ENCODE results near the gene OLFML2A. TPM values are rescaled to one million over a fixed set of nuclear protein-coding genes. Genes with fewer than 3 reads are reported as not detected.

OLFML2A gene
- total RNA-seq, 1 experiment from 2014 or later = 9.3 TPM

DNA sequence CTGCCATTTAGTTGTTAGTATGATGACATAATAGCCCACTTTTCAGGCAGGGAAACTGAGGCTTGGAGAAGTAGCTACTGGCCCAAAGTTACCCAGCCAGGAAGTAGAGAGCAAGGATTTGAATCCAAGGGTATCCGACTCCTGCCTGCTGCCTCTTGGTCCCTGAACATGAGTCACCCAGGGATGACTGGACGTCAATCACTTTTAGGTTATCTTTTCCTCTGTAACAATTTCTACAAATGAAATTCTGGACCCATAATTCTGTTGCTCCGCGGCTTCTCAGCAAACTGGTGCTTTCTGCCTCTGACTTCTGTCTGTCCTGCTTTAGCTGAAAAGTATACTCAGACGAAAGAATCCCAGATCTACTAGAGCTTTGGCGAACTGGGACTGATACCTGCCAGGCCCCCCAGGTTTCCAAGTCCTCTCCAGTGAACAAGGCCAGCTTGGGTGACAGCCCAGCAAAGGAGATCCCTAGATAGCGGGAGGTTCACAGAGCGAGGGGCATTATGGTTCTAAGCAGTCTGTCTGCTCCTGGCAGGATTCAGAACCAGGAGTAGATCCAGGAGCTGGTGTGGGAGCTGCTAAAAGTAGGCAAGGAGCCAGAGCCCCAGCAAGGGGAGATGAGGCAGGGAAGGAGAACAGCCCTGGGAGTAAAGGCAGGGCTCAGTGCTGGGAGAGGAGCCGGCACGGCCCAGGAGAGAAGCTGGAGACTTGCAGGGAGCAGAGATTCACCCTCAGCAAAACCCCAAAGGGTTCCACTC is 20.6 kb downstream of the OLFML2A start:
- DNase-seq (ENCODE audit: low read depth) = no peak

DNA sequence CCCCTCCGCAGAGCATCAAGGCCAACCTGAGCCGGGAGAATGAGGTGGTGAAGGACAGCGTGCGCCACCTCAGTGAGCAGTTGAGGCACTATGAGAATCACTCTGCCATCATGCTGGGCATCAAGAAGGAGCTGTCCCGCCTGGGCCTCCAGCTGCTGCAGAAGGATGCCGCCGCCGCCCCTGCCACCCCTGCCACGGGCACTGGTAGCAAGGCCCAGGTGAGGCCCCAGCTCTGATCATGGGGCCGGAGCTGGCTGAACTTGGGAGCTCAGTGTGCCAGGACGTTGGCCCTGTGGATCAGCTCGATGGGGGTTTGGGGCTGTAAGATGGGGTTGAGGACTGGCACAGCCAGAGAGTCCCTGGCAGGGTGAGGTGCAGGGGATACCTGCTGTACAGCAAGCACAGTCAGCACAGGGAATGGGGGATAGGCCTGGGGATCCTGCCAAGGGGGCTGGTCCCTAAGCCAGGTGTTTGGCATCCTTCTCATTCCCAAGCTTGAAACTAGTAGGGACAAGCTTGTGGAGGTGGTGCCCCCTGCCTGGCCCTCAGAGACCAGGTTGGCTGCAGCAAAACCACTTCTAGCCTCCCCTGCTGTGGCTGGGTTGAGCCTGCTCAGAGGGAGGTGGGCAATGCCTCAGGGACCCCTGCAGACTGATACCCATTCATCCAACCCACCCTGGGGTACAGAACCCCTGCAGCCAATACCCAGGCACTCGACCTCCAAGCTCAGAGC is 22.5 kb downstream of the OLFML2A start:
- no peak for DNase-seq (ENCODE audit: low read depth)

DNA sequence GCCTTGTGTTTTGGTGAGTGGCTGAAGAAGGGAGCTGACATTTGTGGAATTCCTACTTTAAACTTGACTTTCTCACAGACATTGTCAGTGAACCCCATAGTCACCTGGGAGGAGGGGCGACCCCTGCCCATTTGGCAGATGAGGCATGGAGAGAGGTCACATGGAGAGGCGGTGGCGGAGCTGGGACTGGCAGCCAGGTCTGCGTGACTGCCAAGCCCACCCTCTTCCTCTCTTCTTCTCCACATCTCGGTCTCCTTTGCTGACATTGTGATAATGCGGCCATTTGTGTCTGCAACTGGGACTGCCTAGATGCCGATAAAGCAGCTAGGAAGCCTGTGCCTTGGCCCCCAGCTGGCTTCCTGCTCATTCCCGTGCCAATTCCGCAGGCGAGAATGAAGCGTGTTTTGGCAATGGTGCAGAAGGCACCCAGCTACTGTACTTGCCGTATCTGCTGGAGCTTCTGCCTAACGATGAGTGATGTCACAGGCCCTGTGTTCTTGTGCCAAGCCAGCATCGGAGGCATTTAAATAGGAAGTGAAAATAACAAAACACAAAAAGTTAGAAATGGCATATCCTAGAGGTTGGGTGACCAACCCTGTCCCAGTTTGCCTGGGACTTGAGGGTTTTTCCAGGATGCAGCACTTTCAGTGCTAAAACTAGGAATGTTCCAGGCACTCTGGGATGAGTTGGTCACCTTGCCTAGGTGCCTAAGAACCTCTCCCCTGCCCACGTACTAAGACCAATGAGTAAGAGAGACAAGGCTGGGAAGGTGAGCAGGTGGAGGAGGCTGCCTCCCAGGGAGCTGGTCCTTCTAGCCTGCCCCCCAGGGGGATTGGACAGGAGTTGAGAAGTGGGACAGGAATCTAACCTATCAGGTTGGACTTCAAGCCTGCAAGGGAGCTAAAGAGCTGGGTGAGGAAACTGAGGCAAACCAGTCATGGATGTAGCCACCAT is 23.6 kb downstream of the OLFML2A start:
- peak; percentile 65 for DNase-seq (ENCODE audit: low read depth)

DNA sequence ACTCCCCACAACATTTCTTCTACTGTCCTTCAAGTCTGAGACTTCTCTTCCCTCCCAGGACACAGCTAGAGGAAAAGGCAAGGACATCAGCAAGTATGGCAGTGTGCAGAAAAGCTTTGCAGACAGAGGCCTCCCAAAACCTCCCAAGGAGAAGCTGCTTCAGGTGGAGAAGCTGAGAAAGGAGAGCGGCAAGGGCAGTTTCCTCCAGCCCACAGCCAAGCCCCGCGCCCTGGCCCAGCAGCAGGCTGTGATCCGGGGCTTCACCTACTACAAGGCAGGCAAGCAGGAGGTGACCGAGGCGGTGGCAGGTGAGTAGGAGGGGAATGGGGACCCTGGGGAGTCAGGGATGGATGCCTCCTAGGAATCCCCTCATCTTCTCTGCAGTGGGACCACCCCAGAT is 24.4 kb downstream of the OLFML2A start:
- DNase-seq (ENCODE audit: low read depth) = no peak

DNA sequence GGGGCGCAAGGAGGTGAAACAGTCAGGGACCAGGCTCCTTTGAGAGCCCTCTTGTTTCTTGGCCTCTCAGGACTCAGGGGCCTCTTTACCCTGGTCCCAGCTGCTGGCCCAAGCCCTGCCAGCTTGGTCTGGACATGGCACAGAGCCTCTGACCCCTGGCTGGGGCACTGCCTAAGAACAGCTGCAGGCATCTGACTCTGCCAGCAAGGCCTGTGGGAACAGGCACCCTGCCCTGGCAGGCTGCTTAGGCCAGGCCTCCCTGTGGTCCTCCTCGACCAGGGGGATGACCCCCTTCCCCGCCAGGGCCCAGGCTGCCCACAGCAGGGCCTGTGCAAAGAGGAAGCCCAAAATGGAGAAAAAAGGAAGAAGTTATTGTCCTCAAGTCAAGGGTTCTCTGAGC is 25.5 kb downstream of the OLFML2A start:
- no peak for DNase-seq (ENCODE audit: low read depth)

DNA sequence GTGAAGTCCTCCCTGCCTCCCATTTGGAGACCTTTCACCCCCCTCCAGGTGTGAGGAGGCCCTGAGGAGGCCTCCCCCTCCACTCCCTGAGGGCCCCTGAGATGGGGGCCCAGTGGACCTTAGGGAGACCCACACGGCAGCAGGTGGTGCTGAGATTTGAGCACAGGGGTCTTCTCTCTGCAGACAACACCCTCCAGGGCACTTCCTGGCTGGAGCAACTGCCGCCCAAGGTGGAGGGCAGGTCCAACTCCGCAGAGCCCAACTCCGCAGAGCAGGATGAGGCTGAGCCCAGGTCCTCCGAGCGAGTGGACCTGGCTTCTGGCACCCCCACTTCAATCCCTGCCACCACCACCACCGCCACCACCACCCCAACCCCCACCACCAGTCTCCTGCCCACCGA is 27.0 kb downstream of the OLFML2A start:
- DNase-seq (ENCODE audit: low read depth) = no peak

DNA sequence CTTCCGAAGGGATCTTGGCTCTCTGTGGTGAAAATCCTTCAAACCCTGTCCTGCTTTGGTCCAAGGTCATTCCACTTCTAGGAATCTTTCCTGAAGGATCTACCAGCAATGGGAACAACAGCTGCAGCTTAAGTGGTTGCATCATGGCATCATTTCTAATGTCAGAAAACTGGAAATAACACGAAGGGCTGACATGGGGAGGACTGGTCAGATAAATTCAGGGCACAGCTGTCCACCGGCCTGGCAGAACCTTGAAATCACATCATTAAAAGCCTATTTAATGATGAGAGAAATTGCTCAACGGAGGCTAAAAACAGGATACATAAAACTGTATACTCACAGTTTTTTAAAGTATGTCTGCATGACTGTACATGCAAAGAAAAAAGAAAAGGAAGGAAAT is 28.3 kb downstream of the OLFML2A start:
- no peak for DNase-seq (ENCODE audit: low read depth)

DNA sequence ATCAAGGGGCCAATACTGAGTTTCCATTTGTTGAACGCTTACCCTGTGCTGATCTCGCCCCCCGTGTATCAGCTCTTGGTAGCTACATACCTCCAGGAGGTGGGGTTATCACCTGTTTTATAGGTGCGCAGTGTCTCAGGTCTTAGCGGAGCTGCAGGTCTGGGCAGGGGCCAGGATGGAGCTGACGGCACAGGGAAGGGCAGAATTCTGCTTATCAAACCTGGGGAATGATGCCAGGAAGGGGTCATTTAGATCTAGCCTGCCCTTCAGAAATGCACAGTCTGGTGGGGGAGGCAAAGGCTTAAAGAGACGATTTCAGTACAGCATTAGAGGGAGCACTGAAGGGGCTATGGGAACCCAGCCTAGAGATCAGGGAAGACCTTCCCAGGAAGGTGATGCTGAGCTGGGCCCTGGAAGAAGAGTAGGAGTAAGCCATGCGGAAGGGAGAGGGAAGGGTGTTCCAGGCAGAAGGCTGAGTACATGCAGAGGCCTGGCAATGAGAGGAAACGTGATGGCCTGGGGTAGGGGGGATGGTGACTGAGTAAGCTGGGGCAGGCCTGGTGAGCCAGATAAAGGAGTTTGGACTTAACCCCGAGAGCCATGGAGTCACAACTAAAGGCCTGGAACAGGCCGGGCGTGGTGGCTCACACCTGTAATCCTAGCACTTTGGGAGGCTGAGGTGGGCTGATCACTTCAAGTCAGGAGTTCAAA is 31.5 kb downstream of the OLFML2A start:
- no peak for DNase-seq (ENCODE audit: low read depth)

DNA sequence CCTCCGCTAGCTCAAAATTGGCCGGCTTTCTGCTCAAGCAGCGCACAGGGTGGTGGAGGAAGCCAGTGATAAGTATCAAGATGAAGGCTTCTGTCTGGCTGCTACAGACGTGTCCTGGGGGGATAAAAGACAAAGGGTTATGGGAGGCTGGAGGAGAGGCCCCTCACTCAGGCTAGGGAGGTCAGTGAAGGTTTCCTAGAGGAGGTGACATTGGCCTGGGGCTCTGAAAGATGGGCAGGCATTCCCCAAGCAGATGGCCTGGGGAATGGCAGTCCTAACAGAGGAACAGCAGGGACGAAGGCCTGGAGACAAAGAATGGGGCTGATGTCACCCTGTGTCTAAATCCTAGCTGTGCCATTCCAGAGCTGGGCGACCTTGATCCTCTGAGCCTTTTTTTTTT is 32.3 kb downstream of the OLFML2A start:
- DNase-seq (ENCODE audit: low read depth) = no peak

DNA sequence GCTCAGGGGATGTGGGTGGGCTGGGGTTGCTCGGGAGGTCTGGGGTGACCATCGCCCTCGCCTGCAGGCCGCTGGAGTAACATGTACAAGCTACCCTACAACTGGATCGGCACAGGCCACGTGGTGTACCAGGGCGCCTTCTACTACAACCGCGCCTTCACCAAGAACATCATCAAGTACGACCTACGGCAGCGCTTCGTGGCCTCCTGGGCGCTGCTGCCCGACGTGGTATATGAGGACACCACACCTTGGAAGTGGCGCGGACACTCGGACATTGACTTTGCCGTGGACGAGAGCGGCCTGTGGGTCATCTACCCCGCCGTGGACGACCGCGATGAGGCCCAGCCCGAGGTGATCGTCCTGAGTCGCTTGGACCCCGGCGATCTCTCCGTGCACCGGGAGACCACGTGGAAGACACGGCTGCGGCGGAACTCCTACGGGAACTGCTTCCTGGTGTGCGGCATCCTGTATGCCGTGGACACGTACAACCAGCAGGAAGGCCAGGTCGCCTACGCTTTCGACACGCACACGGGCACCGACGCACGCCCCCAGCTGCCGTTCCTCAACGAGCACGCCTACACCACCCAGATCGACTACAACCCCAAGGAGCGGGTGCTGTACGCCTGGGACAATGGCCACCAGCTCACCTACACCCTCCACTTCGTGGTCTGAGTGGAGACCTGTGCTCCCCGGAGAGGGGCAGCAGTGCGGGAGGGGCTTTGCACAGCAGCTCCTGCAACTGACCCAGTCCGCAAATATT is 33.0 kb downstream of the OLFML2A start:
- no peak for DNase-seq (ENCODE audit: low read depth)

DNA sequence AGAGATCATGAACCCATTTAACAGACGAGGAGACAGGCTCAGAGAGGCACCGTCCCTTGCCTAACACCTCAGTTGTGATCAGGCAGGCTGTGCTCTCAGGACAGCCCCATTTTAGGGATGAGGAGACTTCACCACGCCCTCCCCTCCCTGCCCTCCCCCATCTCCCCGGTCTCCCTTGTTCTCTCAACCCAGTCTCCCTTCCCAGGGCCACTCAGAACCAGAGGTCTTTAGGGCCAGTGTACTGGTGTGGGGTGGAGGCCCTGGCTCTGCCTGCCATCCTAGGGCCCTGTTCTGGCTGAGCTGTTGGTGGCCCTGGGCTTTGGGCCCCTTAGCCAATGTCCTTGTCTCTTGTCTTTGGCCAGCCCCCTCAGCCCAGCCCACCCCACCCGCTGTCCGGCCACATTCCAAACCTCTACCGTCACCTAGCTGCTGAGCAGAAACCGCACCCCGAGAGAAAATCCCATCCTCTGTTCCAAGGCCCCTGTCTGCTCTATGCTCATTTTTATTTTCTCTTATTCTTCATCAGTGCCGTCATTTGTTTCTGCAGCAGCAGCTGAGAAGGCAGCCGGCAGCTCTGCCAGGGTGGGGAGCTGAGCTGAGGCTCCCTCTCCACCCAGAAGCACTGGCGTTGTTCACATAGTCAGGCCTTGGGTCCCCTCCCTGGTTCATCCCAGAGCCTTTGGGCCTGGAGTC is 33.9 kb downstream of the OLFML2A start:
- peak; percentile 91 for DNase-seq (ENCODE audit: low read depth)

DNA sequence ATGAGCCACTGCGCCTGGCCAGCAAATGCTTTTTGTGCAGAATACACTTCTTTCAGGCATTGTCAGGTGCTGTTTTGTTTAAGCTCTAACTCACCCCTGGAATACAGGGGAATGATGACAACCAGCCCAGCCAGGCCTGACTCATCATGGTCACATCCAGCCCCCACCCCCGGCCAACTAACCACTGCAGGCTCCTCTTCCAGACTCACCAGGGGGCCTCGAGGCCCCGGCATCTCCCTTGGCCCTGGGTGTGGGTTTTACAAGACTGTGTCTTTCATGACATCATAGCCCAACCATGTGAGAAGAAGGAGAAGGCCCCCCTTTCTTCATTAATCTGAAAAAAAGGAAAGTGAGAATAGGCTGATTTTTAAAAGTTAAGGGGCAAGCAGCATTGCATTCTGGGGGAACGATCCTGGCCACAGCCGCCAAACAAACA is 35.5 kb downstream of the OLFML2A start:
- DNase-seq (ENCODE audit: low read depth) = peak; percentile 99

DNA sequence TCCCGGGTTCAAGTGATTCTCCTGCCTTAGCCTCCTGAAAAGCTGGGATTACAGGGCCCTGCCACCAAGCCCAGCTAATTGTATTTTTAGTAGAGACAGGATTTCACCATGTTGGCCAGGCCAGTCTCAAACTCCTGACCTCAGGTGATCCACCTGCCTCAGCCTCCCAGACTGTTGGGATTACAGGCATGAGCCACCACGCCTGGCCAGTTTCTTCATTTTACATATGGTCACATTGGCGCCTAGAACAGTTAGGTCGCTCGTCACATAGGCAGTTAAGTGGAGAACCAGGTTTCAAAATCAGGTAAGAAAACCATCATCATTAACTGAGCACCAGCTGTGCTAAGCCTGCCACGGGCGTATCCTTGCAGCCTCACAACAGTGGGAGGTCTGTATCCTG is 36.1 kb downstream of the OLFML2A start:
- no peak for DNase-seq (ENCODE audit: low read depth)

DNA sequence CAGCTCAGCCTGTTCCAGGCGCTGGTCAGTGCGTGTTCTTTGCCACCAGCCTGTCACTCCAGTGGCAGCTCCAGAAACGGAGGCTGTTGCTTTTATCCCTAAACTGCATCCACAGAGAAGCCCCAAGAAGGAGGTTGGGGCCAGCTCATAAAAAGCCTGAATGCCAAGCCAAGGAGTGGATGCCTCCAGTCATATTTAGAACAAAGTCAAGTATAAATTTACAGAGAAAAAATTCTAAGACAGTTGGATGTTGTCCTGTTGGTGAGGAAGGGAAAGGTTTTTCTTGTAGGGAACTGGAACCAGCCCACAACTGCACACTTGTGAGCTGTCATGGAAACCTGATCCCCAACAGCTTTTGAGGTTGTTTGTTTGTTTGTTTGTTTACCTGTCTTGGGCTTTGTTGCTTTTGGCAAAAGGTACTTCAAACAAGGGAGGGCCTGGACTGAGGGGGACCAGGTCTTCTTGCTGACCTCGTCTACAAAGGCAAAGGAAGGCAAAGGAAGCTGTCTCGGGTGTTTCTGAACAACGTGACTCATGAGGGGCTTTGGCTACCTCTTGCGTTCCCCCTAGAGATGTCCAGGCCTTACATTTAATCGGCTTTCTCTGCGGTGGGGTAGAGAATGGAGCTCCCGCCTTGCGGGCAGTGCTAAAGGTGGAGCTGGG is 36.7 kb downstream of the OLFML2A start:
- DNase-seq (ENCODE audit: low read depth) = peak; percentile 51

DNA sequence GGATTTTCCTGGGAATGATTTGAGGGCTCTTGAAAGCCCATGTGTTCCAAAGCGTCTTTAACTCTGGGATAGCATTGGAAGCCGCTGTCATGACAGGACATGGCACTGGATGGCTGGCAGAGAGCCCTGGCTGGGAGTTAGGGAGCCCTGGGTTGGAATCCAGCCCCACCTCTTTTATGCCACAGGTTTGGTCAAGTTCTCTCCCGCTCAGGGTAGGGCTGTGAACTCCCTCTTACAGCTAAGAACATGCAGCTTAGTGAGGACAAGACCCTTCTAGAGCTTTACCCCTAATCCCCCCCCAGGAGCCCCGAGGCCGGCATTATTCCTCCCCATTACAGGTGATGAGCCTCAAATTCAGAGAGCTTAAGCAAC is 37.2 kb downstream of the OLFML2A start:
- DNase-seq (ENCODE audit: low read depth) = peak; percentile 39

DNA sequence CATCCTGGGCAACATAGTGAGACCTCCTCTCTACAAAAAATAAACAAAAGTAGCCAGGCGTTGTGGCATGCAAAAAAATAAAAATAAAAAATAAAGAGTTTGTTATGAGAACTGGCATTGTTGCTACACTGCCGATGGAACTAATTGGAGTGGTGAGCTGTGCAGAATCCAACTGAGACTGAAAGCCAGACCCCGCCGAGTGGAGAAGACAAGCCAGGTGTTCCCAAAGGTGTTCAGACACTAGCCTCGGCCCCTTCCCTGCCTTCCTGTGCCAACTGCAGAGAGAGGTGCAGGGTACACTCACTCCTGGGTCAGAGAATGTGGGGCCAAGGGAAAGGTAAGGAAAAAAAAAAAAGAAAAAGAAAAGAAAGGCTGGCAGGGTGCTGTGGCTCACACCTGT is 38.7 kb downstream of the OLFML2A start:
- DNase-seq (ENCODE audit: low read depth) = no peak

DNA sequence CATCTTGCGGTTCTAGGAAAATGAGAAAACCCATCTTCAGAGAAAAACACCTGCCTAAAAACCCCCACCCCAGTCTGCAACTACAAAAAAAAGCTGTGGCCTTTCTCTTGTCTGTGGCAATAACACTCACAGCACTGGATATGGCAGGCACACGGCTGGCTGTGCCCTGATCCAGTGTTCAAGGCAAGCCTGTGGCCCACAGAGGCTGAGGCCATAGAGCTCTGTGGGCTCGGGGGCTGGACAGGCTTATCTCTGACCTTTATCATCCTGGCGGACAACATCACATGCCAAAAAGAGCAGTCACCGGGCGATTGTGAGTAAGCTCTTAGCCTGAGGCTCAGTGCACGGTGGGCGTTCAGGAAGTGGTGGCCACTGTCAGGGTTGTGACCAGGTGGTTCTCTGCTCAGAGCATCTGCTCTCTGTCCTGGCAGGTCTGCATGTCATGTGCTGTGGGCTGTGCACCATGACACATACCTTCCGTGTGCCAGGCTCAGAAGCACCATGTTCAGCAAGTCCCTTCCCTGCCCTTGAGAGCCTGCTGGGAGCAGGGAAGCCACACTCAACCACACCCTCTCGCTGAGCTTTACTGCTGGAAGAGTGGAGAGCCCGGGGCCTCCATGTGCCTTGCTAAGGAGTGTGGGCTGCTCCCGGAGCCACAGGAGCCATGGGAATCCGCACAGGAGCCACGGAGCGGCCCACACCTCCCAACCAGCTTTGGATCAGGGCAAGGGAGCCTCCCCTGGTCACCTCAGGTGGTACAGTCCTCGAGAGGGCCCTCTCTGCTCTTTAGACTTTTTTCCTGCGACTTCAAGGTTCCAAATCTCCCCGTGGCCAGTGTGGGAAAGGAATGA is 41.7 kb downstream of the OLFML2A start:
- DNase-seq (ENCODE audit: low read depth) = peak; percentile 97

DNA sequence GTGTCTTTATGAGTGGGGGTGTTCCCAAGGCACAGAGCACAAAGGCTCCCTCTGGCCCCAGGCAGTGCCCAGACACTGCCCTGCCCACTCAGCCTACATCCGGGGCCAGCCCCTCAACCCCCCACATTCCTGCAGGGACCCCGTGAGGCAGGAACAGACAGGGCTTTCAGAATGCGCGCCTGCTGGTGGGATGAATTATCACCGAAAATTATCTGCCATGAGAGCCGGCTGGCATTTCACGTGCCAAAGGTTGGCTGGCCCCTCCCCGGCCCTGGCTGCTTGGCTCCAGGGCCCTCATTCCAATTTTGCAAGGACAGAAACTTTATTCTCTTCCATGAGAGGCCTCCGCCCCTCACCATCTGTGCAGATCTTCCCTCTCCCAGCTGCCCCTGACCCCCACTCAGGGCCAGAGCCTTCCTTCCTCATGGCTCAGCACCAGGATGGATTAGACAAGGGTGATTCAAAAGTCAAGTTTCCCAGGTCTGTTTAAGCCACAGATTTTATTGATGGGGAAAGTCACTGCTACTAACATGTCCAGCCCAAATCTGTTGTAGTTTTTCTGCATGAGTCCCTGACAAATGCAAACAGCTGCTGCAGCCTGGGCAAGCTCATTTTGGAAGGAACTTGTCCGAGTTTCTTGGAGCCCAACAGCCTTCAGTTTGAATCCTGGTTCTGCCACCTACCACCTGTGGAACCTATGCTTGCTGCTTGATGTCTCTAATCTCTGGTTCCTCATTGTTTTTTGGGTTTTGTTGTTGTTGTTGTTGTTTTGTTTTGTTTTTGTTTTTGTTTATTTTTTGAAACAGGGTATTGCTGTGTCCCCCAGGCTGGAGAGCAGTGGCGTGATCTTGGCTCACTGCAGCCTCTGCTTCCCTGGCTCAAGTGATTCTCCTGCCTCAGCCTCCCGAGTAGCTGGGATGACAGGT is 44.0 kb downstream of the OLFML2A start:
- no peak for DNase-seq (ENCODE audit: low read depth)

Measured in M059J (cell line).